ENCODE results near the gene ANTXRL.

GRCh38 chr10:46294641-46295220, 7.9 kb downstream of the ANTXRL start:
- no peak for TF ChIP-seq POLR2AphosphoS5 (IDR thresholded peaks at IDR 0.05; ENCODE audit: low read depth, low read length)
- TF ChIP-seq TAF1 (IDR thresholded peaks at IDR 0.05; ENCODE audit: borderline replicate concordance, insufficient read depth, low read length) = no peak
